HG03060 (cell line): ENCODE results near the gene BICRAL.
"Not testable (repeated sequence)": the region's sequence is repeated elsewhere in the genome, so short reads cannot be mapped to it uniquely, and the experiment has no call there.

Source experiments
- ATAC-seq: cut with Tn5 transposase; IDR thresholded peaks from one replicate; pipeline ENCODE4 v1.9.1; 2021; ENCODE audit warnings: low read depth, moderate number of reproducible peaks; ENCODE audit not compliant: unreplicated experiment

Gene BICRAL

DNA sequence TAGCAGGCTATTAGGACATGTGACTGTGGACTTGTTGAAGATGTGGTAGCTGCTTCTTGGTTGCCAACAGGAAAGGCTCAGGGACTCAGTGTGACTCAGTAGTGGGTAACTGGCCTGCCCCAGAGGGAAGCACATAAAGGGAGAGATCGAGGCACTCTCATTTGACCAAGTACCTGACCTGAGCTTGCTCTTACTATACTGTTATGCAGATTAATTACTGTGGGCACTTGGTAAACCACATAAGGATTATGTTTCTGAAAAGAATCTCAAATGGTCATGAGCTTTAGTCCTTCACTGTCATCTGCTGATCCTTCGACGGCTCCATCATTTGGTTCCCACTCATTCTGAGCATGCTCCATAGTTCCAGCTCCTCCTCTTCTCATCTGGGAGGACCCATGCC is 49.4 kb downstream of the BICRAL start:
- ATAC-seq, result no peak

DNA sequence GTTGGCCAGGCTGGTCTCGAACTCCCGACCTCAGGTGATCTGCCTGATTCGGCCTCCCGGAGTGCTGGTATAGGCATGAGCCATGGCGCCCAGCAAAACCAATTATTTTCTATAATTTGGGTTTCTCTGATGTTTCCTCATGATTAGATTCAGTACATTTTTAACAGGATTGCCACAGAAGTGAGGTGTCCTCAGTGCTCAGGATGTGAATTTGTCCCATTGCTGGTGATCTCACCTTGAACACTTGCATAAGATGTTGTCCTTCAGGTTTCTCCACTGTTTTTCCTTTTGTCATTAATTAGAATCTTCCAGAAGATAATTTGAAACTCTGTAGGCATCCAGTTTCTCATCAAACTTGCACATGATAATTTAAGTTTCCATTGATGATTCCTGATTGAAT is 52.2 kb downstream of the BICRAL start:
- no peak for ATAC-seq

DNA sequence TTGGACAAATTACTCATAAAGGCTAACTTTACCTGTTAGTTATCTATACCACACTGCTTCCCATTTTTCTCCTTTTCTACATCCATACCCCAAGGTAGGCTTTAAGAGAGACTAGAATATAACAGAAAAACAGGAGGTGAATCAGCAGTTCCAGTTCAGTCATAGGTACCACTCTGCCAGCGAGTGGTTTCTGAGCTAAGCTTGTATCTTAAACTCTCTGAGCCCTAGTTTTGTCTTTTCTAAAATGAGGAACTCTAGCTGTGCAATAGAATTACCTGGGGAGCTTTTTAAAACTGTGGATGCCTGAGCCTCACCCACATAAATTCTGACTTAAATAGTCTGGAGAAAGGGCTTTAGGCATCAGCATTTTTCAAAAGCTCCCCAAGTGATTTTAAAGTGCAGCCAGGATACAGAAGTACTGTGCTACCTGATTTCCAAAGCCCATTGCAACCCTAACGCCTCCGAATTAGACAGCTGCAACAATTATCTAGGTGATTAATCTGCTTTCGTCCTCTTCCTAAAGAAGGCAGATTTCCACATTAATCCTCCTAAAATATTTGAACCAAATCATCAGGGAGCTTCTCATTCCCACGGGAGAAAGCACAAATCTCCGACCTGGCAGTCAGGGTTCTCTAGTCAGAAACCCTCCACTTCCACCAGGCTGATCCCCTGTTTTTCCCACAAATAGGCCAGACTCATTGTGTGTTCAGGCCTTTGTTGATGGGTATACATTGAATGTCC is 60.2 kb downstream of the BICRAL start:
- no peak for ATAC-seq

DNA sequence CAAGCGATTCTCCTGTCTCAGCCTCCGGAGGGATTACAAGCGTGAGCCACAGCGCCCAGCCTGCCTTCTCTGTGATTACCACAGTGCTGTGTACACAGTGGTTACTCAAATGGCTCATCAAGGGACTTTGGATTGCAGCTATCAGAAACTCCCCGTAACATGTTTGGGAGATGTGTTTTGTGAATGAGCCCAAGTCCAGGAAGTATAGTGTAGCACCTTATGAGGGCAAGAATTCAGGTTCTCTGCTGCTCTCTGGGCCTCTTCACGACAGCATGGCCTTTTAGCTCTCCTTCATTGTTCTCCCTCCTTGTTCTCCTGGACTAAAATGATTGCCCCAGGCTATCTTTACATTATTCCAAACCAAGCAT is 63.5 kb downstream of the BICRAL start:
- no peak for ATAC-seq

DNA sequence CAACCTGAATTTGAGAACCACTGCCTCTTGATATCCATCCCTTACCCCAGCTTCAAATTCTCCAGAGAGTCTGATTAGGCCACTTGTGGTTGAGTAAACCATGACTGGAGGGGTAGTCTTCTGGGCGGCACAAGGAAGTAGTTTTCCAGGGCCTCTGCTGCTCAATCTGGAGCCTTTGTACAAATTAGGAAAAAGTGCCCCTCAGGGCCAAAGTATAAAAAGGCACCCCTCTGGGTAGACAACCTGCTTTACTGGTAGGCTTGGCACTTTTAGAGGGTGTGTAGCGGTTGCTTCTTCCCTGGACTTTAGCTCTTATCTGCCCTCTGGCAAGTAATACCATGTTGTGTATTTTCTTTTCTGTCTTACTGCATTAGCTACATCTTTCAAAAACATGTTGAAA is 64.7 kb downstream of the BICRAL start:
- ATAC-seq, result no peak

DNA sequence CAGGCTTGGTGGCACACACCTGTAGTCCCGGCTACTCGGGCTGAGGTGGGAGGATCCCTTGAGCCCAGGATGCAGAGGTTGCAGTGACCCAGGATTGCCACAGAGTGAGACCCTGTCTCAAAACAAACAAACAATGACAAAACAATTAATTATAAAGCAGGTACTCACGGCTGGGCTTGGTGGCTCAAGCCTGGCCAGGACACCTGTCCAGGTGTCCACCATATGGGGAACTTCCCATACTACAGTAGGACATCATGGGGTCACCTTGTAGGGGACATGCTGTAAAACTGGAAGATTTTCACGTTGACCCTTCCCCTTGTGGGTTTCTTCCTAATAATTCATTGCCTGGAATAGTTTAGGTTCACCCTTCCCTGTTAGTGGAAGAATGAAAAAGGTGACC is 66.8 kb downstream of the BICRAL start:
- ATAC-seq, result no peak

DNA sequence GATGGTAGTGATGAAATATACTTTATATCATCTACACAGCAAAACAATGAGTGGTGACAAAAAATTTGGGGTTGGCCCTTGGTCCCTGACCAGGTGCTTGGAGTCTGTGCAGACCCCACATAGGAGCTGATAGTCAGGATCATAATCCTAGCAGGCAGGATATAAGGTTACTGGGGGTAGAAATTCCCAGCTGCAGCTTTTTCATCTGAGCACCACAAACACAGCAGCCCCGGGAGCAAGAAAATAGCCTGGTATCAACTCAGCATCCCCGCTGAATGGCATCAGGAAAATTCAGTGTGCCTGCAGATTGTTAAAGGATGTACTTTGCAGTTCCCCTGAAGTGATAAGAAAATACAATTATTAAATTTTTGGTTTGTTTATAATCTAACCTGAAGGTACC is 69.7 kb downstream of the BICRAL start:
- no peak for ATAC-seq

DNA sequence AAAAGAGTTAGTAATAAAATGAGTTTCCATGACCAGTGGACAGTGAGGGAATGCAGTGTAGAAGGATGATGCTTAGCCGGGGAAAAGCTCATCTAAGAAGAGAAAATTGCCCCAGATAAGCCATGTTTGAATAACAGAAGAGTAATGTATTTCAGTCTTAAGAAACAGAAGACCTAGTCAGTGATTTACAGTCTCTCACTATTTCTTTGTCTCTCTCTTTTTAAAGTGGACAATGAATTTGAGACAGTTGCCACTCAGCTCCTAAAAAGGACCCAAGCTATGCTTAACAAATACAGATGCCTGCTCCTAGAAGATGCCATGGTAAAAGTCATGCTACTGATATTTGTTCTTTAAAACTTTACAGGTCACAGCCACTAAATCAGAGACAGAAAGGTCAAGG is 78.2 kb downstream of the BICRAL start:
- ATAC-seq, result no peak

DNA sequence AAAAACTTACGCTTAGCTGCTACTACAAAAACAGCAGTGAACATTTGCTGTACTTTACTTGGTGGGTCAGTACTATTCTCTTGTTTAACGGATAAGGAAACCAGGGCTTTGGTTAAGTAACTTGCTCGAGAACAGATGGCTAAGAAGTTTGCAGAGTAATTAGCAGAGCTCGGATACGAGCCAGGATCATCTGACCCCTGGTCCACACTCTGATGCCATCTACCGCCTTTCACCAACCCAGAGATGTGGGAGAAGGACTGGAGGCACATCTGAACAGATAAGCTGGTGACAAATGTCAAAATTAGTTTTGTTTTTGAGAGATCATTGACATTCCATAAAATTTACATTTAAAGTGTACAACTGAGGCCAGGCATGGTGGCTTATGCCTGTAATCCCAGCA is 78.6 kb downstream of the BICRAL start:
- ATAC-seq, result no peak

DNA sequence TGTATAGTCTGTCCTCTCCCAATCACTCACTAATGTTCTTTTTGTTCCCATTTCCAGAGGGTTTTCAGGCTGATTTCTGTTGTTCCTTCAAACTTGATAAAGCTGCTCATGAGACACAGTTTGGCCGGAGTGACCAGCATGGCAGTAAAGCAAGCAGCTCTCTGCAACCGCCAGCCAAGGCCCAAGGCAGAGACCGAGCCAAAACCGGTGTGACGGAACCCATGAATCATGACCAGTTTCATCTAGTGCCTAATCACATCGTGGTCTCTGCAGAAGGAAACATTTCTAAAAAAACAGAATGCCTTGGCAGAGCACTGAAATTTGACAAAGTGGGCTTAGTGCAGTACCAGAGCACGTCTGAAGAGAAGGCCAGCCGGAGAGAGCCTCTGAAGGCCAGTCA is 82.8 kb downstream of the BICRAL start:
- no peak for ATAC-seq

DNA sequence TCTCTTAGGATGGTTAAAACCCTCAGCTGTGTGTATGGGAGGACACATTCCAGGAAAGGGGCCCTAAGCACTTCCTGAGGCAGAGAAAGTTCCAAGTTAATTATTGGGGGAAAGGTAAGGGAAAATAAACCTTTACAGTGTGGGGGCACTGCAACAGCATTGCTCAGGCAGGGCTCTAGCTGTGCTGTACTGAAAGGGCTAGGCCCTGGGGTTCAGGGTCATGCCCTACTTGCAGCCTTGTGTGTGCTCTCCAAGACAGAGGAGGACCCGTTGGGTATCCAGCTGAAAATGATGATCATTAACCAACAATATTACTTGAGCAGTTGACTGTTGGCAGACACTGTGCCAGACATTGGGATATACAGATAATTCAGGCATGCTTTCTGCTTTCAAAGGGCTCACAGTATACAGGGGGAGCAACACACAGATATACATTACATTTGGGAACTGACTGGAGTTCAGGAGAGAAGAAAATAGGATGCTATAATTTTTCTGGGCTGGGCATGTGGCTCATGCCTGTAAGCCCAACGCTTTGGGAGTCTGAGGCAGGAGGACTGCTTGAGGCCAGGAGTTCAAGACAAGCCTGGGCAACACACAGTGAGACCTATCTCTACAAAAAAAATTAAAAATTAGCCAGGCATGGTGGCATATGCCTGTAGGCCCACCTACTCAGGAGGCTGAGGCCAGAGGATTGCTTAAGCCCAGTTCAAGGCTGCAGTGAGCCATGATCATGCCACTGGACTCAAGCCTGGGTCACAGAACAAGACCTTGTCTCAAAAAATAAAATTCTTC is 88.5 kb downstream of the BICRAL start:
- ATAC-seq, result no peak

DNA sequence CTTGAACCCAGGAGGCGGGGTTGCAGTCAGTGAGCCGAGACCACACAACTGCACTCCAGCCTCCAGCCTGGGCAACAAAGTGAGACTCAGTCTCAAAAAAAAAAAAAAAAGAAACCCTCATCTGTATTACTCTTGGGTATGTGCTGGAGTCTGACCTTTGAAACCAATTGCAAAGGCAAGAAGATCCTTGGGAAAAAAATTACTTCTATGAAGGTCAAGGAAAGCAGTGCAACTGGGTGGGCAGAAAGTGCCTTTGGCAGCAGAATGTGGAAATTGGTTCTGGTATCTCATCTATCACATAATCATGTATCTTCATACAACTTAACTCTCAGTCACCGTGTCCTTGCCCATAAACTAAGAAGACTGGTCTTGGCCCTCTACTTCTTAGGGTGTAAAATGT is 89.9 kb downstream of the BICRAL start:
- ATAC-seq, result no peak

DNA sequence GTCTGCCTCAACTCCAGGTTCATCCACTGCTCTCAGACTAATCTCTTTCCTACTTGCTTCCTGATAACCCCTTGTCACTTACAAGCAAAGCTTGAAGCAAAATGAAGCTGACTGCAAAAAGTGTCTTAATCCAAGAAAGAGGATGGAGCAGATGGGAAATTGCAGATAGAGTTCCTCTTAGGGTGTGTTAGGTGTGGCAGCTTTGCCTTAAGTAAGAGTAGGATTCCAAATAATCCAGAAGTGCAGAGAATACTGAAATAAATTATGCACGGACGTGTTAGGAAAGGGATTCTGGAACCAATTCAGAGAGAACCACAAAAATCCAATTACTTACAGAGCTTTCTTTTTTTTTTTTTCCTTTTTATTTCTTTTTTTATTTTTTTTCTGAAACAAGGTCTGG is 91.5 kb downstream of the BICRAL start:
- no peak for ATAC-seq

DNA sequence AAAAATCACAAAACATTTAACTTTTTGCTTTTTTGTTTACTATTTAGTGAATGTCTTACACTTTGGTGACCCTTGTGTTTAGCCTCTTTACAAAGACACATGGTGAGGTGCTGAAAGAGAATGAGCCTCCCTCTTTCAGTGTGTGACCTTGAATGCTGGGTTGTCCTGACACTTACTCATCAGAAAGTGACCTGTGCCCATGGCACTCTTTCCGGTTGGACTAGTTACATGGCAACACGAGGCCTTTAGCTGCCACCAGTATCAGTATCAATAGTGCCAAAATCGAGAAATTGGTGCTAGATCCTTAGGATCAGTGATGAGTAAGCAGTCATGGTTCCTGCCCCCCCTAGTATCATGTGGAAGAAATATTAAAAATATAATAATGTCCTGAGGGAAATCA is 95.8 kb downstream of the BICRAL start:
- ATAC-seq, result no peak

DNA sequence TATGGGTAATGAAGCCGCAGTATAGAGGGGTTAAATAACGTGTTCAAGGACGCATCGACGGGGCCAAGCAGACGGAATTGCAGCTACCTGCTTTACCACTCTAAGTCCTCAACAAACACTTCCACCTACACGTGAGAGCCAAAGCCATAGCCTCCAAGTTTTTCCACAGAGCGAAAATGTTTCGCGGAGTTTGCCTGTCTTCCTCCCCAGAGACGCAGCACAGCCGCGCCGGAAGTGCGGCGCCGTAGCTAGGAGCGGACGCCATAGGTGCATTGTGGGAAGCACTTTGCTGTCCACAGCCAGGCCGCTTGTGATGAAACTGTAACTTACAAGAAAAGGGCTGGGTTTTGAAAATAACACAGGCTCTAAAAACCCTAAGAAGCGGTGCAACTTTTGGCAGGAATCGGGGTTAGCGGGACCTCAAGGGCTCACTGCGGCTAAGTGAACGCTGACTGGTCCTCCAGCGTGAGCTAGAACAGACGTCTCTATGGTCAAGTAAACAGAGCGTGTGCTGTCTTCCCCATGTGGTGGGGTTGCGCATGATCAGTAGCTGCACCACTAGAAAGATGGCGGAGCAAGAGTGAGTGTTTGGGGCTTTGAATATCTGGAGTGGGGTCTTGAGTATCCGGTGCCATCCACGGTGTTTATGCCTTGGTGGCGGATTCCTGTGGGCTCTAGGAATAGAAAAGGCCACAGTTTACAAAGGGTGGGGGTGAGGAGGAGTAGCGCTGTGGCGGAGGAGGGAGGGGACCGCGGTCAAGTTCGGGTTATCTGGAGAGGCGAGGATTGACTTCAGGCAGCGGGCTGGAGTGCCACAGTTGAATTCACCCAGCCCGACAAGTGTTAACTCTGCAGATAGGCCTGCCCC is 97.8 kb downstream of the BICRAL start, which contains the start of gene RPL7L1:
RPL7L1 (plus strand) TSS at position 245 of the 868 bp plus-strand sequence; CDS start at position 540, 295 bp downstream.
- peak; percentile 73 for ATAC-seq

DNA sequence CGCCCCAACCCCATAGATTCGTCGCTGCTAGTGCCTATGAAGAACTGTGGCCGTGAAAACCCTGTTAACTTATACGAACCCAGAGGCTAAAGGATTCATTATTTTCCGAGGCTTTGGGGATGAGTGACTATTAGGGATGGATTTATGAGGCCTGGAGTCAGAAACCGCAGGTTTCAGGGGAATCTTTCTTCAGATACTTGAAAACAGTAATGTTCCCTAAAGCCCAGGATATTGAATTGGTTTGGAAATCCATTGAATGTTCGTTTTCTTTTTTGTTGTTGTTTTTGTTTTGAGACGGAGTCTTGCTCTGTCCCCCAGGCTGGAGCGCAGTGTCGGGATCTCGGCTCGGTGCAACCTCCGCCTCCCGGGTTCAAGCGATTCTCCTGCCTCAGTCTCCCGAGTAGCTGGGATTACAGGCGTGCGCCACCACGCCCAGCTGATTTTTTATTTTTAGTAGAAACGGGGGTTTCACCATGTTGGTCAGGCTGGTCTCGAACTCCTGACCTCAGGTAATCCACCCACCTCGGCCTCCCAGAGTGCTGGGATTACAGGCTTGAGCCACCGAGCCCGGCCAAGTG is 98.5 kb downstream of the BICRAL start:
- not testable (repeated sequence) for ATAC-seq

DNA sequence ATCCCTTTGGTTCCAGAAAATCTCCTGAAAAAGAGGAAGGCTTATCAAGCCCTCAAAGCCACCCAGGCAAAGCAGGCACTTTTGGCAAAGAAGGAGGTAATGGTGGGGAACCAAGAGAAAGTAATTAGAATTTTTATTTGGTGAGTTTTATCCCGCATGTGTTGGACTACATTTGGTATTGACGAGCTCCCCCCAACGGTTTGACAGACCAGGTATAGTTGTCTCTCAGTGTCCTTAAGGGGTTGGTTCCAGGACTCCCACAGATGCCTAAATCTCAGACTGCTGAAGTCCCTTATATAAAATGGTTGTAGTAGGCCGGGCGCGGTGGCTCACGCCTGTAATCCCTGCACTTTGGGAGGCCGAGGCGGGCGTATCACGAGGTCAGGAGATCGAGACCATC is 99.0 kb downstream of the BICRAL start:
- ATAC-seq, result not testable (repeated sequence)

DNA sequence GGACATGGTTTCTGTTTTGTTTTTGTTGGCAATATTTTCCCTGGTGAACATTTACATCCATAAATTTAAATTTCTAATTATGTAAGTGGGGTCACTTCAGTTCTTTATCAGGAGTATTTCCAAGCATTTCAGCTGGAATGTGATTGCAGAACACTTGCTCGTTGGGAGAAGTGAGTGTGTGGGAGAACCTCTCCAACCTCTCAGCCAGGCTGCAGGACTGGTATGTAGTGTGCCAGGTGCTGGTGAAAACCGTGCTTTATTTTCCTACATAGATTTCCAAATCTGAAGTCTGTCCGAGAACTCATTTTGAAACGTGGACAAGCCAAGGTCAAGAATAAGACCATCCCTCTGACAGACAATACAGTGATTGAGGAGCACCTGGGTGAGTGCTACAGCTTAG is 103.8 kb downstream of the BICRAL start:
- ATAC-seq, result no peak

DNA sequence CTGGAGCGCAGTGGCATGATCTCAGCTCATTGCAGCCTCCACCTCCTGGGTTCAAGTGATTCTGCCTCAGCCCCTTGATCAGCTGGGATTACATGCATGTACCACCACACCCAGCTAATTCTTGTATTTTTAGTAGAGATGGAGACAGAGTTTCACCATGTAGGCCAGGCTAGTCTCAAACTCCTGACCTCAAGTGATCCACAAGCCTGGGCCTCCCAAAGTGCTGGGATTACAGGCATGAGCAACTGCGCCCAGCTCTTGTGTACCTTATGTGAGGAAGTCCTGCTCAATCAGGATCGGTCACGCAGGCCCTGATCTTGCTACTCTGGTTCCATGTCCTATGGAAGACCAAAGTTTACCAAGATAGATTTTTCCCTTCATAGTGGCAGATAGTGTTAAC is 106.3 kb downstream of the BICRAL start:
- not testable (repeated sequence) for ATAC-seq

DNA sequence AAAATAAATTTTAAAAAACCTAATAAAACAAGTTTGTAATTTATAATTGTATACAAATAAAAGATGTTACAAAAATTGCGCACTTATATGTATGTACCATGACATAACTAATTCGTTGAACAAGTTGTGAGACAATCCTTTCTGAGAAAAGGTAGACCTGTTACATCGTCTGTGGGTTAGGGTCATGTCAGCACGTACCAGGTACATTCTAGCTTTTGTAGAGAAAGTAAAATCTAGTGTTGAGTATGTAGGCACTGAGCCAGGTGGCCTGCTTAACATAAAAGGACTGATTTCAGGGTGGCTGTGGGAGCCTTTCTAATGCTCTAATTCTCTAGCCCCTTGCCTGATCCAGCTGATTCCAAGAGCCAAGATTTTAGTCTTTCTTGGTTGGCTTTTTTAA is 108.0 kb downstream of the BICRAL start:
- no peak for ATAC-seq
